DOHH2 (cell line): Measurements from ENCODE around the gene RFC4.
"Not testable (repeated sequence)": the region's sequence is repeated elsewhere in the genome, so short reads cannot be mapped to it uniquely, and the experiment has no call there.

Experiments used
- H3F3A ChIP-seq: fragments of 200-600 bp; sonication (generic), shearing (Covaris generic); 2 replicates; pipeline ENCODE4 v1.6.0; 2016; ENCODE audit warnings: antibody characterized with exemption, mild to moderate bottlenecking; ENCODE audit not compliant: control insufficient read depth, insufficient read depth
- H3K27ac ChIP-seq: fragments of 200-600 bp; sonication (generic); 2 replicates; pipeline ENCODE4 v1.5.1; 2014; ENCODE audit warnings: low read depth, mild to moderate bottlenecking, low read length, moderate library complexity
- H3K27me3 ChIP-seq: fragments of 200-600 bp; sonication (generic); 2 replicates; pipeline ENCODE4 v1.6.1; 2014; ENCODE audit warnings: mild to moderate bottlenecking, low read length, mixed read lengths; ENCODE audit not compliant: control insufficient read depth
- H3K36me3 ChIP-seq: fragments of 200-600 bp; sonication (generic); 2 replicates; pipeline ENCODE4 v1.6.1; 2014; ENCODE audit warnings: mild to moderate bottlenecking, low read length, moderate library complexity, mixed read lengths; ENCODE audit not compliant: control insufficient read depth
- H3K4me1 ChIP-seq: fragments of 200-600 bp; sonication (generic); 2 replicates; pipeline ENCODE4 v1.6.1; 2014; ENCODE audit warnings: mild to moderate bottlenecking, low read length, mixed read lengths; ENCODE audit not compliant: control insufficient read depth
- H3K4me2 ChIP-seq: fragments of 200-600 bp; sonication (generic); 2 replicates; pipeline ENCODE4 v1.6.0; 2014; ENCODE audit warnings: mild to moderate bottlenecking, low read length, moderate library complexity
- H3K4me3 ChIP-seq: fragments of 200-600 bp; sonication (generic); 2 replicates; pipeline ENCODE4 v1.5.1; 2014; ENCODE audit warnings: mild to moderate bottlenecking, low read length, mixed read lengths
- H3K79me2 ChIP-seq: fragments of 200-600 bp; sonication (generic); 2 replicates; pipeline ENCODE4 v1.6.1; 2014; ENCODE audit warnings: mild to moderate bottlenecking, low read length, mixed read lengths; ENCODE audit not compliant: control insufficient read depth
- H3K9me2 ChIP-seq: fragments of 200-600 bp; sonication (generic); replicated peaks from 2 replicates; pipeline ENCODE4 v1.6.1; 2014; ENCODE audit warnings: mild to moderate bottlenecking, low read length, mixed read lengths; ENCODE audit not compliant: control insufficient read depth
- H3K9me3 ChIP-seq: fragments of 200-600 bp; sonication (generic); 2 replicates; pipeline ENCODE4 v1.6.1; 2014; ENCODE audit warnings: antibody characterized with exemption, low read length, mixed read lengths; ENCODE audit not compliant: control insufficient read depth, insufficient read depth
- H4K20me1 ChIP-seq: fragments of 200-600 bp; sonication (generic); 2 replicates; pipeline ENCODE4 v1.6.0; 2014; ENCODE audit warnings: low read depth, mild to moderate bottlenecking, antibody characterized with exemption, low read length, moderate library complexity; ENCODE audit not compliant: control insufficient read depth, insufficient read depth
- EZH2phosphoT487 ChIP-seq: fragments of 200-600 bp; sonication (generic); IDR thresholded peaks from 2 replicates; pipeline ENCODE4 v1.6.1; 2017; ENCODE audit warnings: borderline replicate concordance, mild to moderate bottlenecking, antibody characterized with exemption, low read length, moderate library complexity, mixed read lengths
- TF ChIP-seq, protein P1 (sequence below): fragments of 200-600 bp; sonication (generic); IDR thresholded peaks from one replicate; pipeline ENCODE4 v1.5.1; 2014; ENCODE audit warnings: antibody characterized with exemption, mild to moderate bottlenecking, low read depth, low read length; ENCODE audit not compliant: poor library complexity, severe bottlenecking

Gene RFC4

DNA sequence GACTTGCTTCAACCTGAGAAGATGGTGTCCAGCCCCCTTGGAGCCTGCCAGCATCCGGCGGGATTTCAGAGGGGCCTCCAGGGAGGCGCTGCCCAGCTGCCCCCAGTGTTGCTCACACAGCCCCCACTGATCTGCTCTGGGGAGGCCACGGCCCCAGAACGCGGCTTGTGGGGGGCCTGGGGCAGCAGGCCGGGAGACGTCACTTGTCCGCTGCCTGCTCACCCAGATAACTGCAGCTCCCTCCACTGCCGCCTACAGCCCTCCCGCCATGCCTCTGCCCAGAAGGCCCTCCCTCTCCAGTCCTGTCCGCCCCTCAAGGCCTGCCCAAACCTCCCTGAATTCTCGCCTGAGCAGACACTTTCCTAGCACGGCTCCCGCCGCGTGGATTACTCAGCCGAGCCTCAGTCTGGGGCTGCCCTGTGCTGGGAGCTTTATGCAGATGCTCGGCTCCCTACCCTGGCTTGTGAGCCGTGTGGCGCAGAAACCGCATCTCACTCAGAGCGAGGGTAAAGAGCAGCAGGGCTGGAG lies 19.1 kb upstream of the RFC4 start:
- no peaks in the 10 kb centered on the region for H4K20me1 ChIP-seq
- no peak for TF ChIP-seq EZH2phosphoT487
- TF ChIP-seq, protein P1, sequence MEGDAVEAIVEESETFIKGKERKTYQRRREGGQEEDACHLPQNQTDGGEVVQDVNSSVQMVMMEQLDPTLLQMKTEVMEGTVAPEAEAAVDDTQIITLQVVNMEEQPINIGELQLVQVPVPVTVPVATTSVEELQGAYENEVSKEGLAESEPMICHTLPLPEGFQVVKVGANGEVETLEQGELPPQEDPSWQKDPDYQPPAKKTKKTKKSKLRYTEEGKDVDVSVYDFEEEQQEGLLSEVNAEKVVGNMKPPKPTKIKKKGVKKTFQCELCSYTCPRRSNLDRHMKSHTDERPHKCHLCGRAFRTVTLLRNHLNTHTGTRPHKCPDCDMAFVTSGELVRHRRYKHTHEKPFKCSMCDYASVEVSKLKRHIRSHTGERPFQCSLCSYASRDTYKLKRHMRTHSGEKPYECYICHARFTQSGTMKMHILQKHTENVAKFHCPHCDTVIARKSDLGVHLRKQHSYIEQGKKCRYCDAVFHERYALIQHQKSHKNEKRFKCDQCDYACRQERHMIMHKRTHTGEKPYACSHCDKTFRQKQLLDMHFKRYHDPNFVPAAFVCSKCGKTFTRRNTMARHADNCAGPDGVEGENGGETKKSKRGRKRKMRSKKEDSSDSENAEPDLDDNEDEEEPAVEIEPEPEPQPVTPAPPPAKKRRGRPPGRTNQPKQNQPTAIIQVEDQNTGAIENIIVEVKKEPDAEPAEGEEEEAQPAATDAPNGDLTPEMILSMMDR: no peak
- H3K4me3 ChIP-seq: peak overlapping the region; percentile 80
- peaks cover 26% of the 10 kb centered on the region for H3K27me3 ChIP-seq
- H3K9me3 ChIP-seq: no peaks in the 10 kb centered on the region
- no peaks in the 10 kb centered on the region for H3K36me3 ChIP-seq
- H3F3A ChIP-seq: peaks cover 9% of the 10 kb centered on the region; the same call in 1 of the 2 replicates
- H3K27ac ChIP-seq: no peak overlapping the region
- H3K79me2 ChIP-seq: peaks cover 13% of the 10 kb centered on the region
- peaks cover 34% of the 10 kb centered on the region for H3K4me1 ChIP-seq
- peak overlapping the region; percentile 96 for H3K4me2 ChIP-seq
- H3K9me2 ChIP-seq: no peaks in the 10 kb centered on the region

DNA sequence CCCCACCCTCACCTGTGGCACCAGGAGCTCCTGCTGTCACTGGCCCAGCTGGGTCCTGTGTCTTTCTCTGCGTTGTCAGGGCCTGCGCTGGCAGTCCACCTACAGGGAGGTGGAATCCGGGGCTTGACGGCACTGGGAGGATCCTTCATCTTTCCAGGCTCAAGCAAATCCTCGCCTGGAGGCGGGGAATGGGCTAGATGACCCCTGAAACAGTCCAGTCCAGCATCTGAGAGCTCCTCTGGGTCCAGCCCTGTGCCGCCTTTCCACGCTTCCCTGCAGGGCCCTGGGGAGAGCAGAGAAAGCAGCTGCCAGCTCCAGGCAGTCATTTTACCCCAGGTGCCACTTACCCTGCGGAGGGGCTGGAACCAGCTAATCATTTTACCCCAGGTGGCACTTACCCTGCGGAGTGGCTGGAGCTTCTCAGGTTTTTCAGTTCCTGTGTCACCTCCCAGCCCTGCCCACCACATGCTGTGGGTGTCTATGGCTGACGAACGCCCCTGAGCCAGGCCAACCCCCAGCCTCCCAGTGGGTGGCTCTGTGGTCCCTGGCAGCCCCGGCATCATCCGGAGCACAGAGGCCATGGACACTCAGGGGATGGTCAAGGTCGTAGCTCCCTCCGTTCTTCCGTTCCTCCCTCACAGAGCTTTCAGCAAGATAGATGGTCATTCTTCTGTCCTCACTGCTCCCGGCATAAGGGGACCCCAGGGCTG lies 18.3 kb upstream of the RFC4 start:
- peak overlapping the region; percentile 96; the same call in 1 of the 2 replicates for H3K4me2 ChIP-seq
- TF ChIP-seq EZH2phosphoT487: no peak
- TF ChIP-seq, protein P1: no peak
- H3K9me3 ChIP-seq: no peaks in the 10 kb centered on the region
- H3K27ac ChIP-seq: no peak overlapping the region
- H3K4me1 ChIP-seq: peaks cover 34% of the 10 kb centered on the region
- H3K9me2 ChIP-seq: no peaks in the 10 kb centered on the region
- no peaks in the 10 kb centered on the region for H4K20me1 ChIP-seq
- peaks cover 9% of the 10 kb centered on the region; the same call in 1 of the 2 replicates for H3F3A ChIP-seq
- H3K36me3 ChIP-seq: no peaks in the 10 kb centered on the region
- peaks cover 13% of the 10 kb centered on the region for H3K79me2 ChIP-seq
- 0 out of 2 replicates have a peak overlapping the region, but pooled peaks have one; percentile 80 for H3K4me3 ChIP-seq
- peaks cover 18% of the 10 kb centered on the region for H3K27me3 ChIP-seq

DNA sequence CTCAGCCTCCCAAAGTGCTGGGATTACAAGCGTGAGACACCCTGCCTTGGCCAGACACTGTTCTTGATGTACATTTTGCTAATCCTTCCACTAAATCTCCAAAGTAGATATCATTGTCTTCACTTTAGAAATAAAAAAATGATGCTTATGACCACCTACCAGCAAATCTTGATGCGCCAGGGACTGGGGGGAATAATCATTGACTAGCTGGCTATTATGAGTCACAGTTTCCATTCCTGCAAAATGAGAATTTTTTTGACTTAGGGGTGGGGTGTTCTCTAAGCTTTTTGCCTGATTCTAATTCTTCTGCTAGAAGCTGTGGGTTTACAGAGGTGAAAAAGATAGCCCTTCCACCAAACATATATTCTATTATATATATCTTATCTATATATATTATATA lies 17.1 kb upstream of the RFC4 start:
- no peaks in the 10 kb centered on the region for H3K9me3 ChIP-seq
- H3K4me1 ChIP-seq: peaks cover 33% of the 10 kb centered on the region
- no peak overlapping the region for H3K4me3 ChIP-seq
- peaks cover 9% of the 10 kb centered on the region; the same call in 1 of the 2 replicates for H3F3A ChIP-seq
- peaks cover 13% of the 10 kb centered on the region for H3K79me2 ChIP-seq
- H3K36me3 ChIP-seq: no peaks in the 10 kb centered on the region
- H4K20me1 ChIP-seq: no peaks in the 10 kb centered on the region
- H3K9me2 ChIP-seq: no peaks in the 10 kb centered on the region
- H3K4me2 ChIP-seq: no peak overlapping the region
- peaks cover 8% of the 10 kb centered on the region for H3K27me3 ChIP-seq
- H3K27ac ChIP-seq: no peak overlapping the region
- no peak for TF ChIP-seq EZH2phosphoT487
- TF ChIP-seq, protein P1: no peak

GRCh38 chr3:186822388-186822759 lies 16.1 kb upstream of the RFC4 start:
- H3K4me2 ChIP-seq, H4K20me1 ChIP-seq, H3K4me3 ChIP-seq, H3K36me3 ChIP-seq, H3K27ac ChIP-seq, H3F3A ChIP-seq, H3K9me3 ChIP-seq, H3K9me2 ChIP-seq, H3K27me3 ChIP-seq: not testable (repeated sequence)
- H3K79me2 ChIP-seq: peaks cover 13% of the 10 kb centered on the region
- H3K4me1 ChIP-seq: peaks cover 27% of the 10 kb centered on the region
